HG03064 (cell line): ENCODE results near the gene AGXT.
"Not testable (repeated sequence)": the region's sequence is repeated elsewhere in the genome, so short reads cannot be mapped to it uniquely, and the experiment has no call there.

Experiments
- ATAC-seq: cut with Tn5 transposase; IDR thresholded peaks from one replicate; pipeline ENCODE4 v1.9.1; 2021; ENCODE audit warnings: low read depth; ENCODE audit not compliant: unreplicated experiment

The AGXT gene

DNA sequence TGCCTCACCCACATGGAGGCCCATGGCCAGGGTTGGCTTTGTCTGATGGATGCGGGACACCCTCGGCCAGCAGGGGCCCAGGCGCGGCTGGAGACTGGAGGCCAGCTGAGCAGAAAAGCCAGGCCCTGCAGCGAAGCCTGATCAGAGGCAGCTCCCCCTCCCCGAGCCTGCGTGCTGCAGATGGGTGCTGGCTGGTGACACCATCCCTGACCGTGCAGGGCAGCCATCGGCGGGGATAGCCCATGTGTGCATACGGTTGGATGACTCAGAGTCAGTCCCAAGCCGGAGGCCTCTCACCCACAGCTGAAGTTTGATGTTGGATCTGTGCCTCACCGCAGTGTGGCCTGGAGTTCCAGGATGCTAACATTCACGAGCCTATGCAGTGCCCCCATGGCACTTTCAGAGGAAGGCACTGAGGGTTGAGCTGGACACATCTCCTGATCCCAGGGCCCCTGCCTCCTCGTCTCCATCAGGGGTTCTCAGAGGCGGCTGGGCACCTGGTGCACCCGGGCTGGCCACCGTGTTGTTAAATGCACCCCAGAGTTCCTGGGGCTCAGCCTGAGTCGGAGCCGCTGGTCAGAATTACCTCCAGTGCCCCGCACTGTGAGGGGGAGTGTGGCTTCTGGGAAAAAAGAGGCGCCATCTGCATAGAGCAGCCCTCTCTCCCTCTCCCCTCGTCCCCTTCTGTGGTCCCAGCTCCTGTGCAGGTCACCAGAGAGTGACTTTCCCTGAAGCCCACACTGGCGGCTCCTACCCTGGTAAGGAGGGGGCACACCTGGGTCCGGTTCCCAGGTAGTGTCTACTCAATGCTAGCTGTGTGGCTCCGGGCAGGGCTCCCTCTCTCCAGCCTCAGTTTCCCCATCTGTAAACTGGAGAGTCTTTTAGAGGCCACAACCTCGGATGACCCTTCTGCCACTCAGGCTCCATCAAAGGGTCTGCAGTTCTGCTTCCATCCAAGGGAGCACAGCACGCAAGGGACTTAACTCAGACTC is 29.2 kb upstream of the AGXT start:
- no peak for ATAC-seq

DNA sequence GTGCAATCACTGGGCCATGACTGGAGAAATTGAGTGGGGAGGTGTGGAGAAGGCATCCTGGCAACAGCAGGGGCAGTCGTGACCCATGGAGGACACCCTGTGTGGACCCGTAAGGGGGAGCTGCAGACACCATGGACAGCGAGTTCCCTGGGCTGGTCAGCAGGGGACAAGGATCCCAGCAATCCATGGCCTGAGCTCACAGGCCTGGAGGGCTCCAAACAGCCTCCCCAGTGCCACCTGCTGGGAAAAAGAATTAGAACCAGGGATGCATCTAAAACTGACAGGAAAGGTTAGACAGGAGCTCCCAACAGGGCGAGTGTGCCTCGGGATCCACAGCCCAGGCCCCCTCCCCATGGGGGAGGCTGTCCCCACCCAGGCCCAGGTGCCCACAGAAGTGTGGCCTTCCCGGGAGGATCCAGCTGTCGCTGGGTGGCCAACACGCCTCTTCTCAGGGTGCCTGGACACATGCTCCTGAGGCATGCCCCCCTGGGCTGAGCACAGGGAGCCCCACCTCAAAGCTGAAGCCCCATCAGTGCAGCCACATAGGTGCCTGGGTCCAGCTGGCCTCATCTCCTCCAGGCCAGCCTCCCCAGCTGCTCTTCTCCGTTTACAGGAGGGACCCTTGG is 28.1 kb upstream of the AGXT start:
- ATAC-seq: no peak

DNA sequence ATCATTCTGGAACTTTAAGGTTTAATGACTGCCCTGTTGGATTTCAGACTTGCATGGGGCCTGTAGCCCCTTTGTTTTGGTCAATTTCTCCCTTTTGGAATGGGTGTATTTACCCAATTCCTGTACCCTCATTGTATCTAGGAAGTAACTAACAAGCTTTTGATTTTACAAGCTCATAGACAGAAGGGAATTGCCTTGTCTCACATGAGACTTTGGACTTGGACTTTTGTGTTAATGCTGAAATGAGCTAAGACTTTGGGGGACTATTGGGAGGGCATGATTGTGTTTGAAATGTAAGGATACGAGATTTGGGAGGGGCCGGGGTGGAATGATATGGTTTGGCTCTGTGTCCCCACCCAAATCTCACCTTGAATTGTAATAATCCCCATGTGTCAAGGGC is 22.3 kb upstream of the AGXT start:
- ATAC-seq: not testable (repeated sequence)

DNA sequence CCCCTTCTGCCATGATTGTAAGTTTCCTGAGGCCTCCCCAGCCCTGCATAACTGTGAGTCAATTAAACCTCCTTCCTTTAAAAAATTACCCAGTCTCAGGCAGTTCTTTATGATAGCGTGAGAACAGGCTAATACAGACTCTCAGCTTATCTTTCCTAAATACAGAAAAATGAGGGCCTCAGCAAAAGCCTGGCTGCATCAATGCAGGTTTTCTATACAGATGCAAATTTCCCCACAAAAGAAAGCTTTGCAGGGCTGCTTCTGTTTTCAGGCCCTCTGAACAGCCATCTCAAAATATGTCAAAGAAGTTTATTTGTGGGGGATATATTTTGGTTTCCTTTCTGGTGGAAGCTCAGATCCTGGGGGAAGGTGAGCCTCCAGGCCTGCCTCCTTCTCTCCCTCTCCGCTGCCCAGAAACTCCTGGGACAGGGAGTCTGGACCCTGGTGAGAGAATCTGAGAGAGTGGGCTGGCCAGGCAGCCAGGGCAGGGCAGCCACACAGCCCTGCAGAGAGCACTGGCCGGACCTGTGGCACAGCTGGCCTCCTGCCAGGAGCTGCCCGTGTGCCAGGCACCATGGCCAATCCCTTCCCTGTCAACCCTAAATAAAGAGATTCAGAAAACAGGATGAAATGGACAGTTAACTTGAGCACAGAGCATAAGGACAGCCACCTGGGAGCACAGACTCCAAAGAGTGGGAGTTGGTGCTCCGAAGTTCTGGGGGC is 21.6 kb upstream of the AGXT start:
- ATAC-seq: no peak

DNA sequence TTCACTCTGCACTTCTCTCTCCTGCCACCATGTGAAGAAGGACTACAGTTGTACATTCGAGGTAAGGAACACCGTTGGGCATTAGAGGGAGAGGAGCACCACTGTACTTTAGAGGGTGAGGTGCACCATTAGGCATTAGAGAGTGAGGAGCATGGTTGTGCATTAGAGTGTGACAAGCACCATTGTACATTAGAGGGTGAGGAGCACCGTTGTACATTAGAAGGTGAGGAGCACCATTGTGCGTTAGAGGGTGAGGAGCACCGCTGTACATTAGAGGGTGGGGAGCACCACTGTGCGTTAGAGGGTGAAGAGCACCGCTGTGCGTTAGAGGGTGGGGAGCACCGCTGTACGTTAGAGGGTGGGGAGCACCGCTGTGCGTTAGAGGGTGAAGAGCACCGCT is 20.8 kb upstream of the AGXT start:
- ATAC-seq: no peak

DNA sequence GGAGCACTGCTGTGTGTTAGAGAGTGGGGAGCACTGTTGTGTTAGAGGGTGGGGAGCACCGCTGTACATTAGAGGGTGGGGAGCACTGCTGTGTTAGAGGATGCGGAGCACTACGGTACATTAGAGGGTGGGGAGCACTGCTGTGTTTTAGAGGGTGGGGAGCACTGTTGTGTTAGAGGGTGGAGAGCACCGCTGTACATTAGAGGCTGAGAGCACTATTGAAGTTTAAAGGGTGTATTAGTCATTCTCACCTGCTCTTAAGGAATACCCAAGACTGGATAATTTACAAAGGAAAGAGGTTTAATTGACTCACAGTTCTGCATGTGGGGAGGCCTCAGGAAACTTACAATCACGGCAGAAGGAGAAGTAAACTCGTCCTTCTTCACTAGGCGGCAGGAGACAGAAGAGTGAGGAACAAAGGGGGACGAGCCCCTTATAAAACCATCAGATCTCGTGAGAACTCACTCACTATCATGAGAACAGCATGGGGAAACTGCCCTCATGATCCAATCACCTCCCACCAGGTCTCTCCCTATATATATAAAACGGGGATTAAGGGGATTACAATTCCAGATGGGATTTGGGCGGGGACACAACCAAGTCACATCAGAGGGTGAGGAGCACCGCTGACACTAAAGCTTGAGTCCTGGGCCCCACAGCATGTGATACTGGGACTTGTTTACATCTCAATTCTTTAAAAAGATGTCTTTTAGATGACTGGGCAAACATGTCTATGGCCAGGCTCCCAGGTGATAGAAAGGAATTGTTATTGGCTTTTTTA is 19.5 kb upstream of the AGXT start:
- no peak for ATAC-seq

DNA sequence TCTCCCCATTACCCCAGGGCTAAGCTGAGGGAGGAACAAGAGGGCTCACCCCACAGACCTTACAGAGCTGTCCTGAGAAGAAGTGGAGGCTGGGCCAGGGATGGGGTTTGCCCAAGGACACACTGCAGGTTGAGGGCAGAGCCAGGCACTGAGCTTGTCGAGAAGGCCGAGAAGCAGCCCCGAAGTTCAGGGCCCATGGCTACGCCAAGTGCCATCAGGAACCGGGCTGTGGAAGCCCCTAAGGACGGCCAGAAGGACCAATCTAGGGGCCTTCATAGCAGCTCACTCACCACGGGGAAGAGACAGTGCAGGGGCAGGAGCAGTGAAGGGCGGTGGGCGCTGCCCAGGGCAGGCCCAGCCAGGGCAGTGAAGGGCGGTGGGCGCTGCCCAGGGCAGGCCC is 18.6 kb upstream of the AGXT start:
- ATAC-seq: no peak

DNA sequence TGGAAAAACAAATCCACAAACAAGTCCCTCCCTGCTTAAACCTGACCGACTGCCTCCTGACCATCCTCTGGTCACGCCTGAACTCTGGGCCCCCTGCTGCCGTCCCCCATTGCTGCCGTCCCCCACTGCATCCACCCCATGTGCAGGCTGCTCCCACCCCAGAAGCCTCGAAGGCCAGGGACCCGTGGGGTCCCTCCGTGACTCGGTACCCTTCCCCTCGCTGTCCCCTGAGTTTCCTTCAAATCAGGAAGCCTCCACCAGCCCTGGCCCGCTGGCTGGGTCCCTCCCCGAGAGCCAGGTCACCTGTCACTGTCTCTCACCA is 17.9 kb upstream of the AGXT start:
- ATAC-seq: no peak

DNA sequence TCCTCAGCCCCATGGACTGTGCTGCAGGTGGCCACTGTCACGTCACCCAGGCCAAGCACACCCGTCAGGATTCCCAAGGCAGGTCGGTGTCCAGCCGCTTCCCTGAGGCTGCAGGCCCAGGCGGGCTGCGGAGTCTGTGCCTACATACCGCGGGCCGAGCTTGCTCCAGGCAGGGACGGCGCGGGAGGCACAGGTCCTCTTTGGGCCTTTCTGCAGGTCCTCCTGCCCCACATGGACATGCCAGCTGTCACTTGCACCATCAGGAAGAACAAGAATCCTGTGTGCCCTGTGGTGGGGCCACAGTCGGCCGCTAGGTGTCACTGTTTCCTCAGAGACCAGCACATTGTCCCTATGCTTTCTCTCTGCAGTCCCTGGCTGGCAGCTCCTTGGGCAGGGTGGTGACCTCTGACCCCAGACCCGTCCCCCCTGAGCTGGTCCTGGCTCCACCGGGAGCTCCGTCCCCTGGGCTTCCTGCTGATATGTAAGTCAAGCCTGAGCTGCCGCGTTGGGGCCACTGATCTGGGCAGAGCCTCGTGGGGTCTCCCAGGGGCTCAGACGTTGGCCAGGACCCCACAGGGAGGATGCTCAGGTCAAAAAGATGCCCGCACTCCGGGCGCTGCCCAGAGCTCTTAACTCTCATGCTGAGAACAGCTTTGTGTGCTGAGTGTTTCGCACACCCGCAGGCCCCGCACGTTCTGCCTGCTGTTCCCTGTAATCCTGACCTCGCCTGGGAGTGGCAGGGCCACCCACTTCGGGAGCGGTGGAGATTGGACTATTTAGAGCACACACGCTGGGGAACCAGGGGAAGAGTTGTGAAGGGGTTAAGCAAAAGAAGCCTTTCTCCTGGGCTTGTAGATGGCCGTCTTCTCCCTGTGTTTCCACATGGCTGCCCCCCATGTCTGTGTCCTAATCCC is 17.3 kb upstream of the AGXT start:
- no peak for ATAC-seq

DNA sequence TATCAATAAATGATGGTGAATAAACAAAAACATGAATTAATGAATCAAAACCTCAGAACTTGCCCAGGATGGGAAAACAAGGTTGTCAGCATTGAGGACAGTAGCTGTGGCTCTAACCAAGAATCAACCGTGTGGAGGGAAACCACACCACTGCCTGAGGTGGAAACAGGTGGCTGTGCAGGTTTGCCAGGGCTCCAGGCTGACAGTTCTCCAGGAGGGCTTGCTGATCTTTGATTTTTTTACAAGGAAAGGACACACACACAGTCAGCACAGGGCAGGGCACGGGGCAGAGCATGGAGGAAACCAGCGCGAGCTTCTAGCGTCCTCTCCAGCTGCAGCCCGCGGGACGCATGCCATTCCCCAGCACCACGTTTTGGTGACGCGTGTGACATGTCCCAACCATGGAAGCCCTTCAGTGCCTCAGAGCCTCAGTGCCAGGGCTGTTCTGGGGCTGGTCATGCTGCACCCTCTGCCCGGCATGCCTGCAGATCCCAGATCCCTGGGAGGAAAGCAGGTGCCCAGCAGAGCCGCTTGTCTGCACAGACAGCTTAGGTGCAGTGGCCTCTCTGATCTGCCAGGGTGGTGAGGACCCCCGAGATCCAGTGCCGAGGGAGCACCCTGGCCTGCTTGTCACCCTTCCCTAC is 15.8 kb upstream of the AGXT start:
- no peak for ATAC-seq

DNA sequence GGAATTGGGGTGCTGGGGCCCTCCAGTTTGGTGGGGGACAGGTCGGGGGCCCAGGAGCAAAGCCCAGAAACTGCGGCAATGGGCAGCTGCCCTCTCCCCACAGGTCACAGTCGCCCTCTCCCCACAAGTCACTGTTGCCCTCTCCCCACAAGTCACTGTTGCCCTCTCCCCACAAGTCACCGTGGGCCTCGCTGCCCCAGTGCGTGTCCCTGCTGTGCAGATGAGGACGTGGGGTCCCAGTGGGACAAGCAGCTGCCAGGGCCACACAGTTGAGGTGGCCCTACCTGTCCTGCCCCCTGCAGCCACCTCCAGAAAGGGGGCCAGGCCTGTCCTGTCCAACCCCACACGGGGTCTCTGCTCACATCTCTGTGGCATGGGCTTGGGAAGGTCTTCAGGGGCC is 13.0 kb upstream of the AGXT start:
- no peak for ATAC-seq

DNA sequence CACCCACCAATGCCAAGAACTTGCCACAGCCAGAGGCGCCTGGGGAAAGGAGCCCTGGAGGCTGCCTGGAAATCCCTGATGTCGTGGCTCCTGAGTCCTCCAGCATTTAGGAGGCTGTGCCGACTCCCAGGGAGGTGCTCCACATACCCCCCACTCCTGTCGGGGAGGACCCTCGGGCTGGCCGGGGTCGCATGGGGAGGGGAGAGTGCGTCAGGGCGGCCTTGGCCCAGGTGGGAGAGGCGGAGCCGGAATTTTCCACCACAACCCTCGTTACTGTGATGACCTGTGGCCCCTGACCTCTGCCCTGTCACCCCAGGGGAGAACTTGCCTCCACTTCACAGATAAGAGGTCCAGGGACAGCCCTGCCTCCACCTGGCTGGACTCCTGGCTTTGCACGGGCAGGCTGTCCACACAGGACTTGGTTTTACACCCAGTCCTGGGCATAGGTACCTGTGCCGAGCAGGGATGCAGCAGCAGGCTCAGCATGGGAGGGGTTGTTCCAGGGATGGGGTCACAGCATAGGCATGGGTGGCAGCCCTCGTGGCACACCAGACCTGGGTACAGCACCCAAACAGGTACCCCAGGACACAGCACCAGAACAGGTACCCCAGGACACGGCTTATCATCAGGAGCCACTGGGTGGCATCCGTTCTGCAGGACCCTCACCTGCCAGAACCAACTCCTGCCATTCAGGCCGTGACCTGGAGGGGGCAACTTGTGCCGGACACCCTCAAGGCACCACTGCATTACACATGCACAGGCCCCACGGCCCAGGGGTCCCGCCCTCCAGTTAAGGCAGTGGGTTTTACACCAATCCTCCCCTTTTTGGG is 12.3 kb upstream of the AGXT start:
- no peak for ATAC-seq

DNA sequence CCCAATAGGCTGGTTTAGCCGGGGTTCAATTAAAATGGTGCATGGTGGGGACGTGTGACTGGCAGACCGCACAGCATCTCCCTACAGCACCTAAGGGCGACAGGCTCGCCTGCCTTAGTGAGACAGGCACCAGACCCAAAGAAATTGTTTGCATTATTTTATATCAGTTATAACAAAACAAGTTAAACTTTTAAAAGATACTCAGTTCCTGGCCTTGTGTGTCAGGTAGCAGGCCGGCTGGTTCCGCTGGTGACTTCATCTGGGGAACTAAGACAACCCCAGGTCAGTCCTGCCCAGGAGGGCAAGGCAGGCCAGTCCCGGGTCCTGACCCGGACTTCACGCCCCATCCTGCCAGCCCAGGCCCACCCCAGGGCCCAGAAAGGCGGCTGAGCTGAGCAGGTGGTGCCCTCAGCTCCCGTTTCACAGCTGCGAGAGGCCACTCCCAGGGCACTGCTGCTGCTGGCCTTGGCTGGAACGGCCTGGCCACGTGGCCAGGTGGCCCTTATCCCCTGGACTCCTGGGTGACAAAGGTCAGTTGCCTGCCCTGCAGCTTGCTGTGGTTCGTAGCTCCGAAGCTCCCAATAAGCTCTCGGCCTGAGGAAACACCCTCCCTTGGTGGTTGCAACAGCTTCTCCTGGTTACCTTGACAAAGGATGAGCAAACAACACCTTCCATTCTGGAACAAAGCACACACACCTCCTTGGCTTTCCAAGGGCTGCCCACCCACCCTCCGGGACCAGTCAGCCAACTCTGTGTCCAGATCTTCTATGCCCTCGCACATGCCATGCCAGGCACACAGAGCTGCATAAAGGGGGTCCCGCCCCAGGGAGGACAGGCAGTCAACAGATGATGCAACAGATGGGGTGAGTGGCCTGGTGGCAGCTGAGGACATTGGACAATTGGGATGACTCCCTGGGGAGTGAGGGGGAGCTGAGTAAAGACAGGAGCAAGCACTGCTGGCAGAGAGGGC is 11.3 kb upstream of the AGXT start:
- ATAC-seq: no peak

DNA sequence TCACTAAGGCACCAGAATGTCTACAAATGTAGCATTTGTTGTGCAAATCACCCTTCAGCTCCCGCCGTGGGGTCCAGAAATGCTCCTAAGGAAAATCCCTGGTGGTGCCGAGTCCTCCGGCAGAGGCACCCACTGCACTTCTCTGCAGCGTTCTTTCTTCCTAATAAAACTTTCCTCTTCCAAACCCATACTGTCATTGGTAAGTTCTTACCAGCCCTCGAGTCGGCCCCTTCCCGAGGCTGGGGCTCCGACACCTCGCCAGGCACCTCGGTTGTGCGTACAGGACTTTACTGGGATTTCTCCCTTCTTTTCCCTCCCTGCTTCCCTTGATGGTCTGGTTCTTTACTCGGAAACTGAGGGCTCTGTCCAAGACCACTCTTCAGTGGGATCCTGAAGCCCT is 10.3 kb upstream of the AGXT start:
- ATAC-seq: no peak

DNA sequence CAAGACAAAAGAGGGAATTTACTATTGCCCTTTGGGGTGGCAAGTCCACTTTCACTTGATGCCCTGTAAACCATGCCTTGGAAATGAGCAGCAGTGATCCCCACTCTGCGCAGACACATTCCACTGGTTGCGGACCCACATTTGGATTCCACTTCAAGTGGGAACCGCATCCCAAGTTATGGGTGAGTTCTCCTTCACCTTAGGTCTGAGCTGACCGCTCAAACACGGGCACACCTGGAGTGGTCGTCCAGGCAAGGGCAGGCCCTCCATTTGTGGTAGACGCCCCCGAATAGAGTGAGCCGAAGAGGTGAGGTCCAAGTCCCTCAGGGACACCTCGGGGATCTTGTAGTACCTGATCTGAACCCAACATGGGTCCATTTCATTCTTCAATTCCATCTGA is 9.8 kb upstream of the AGXT start:
- no peak for ATAC-seq

DNA sequence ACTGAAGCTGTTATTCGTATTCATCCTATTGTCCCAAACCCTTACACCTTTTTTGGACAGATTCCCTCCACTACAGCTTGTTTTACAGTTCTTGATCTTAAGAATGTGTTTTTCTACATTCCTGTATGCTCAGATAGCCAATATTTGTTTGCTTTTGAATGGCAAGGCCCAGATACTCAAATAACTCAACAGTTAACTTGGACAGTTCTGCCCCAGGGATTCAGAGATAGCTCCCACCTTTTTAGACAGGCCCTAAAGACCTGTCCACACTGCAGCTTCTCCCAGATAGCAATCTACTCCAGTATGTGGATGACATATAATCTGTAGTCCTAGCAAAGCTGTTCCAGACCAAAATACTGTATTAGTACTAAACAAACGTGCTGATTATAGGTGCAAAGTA is 7.1 kb upstream of the AGXT start:
- no peak for ATAC-seq

DNA sequence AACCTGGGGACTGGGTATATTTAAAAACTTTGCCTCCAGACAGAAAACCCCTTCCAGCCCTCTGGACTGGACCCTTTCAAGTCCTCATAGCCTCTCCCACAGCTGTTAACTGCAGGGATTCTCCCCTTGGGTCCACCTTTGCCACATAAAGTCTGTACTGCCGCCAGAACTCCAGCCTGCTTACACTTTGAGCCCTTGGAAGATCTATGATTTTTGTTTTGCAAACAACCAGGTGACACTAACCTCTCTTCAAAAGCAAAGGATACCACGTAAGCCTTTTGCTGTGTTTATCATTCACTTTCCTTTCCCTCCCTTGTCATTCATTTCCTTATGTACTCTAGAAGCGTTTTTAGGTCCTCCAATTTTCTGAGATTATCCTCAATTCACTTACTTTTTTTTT is 4.1 kb upstream of the AGXT start:
- ATAC-seq: no peak
